ENCODE results near the gene SPG7.

Gene SPG7

GRCh38 chr16:89602952-89603590 lies 94.9 kb downstream of the SPG7 start:
- Histone ChIP-seq H3F3A (ENCODE audit: insufficient read depth, low read length) (no peaks in the 10 kb centered on the region), H3K4me2 (ENCODE audit: low read depth, low read length) (no peak overlapping the region), H3K9ac (ENCODE audit: low read length) (no peak overlapping the region), H3K79me2 (ENCODE audit: low read length) (no peaks in the 10 kb centered on the region), H3K27ac (ENCODE audit: low read length) (no peak overlapping the region), H2AFZ (ENCODE audit: low read length) (no peak overlapping the region), H3K4me1 (ENCODE audit: low read length) (no peaks in the 10 kb centered on the region), H3K9me3 (replicated peaks; ENCODE audit: insufficient read depth, low read length) (no peaks in the 10 kb centered on the region), H3K4me3 (ENCODE audit: low read length) (no peak overlapping the region), H4K20me1 (ENCODE audit: insufficient read depth, low read length) (no peaks in the 10 kb centered on the region), H3K27me3 (replicated peaks; ENCODE audit: insufficient read depth, low read length) (no peaks in the 10 kb centered on the region), H3K36me3 (replicated peaks; ENCODE audit: insufficient read depth, low read length) (no peaks in the 10 kb centered on the region), H3K9me2 (replicated peaks; ENCODE audit: insufficient read depth, low read length) (no peaks in the 10 kb centered on the region)
- DNase-seq: no peak
- TF ChIP-seq EZH2phosphoT487 (IDR thresholded peaks at IDR 0.05; ENCODE audit: low read length) (no peak), CTCF (IDR thresholded peaks at IDR 0.05; ENCODE audit: low read length) (no peak), EZH2 (optimal IDR thresholded peaks at IDR 0.05; ENCODE audit: low read depth, low read length) (no peak)

GRCh38 chr16:89604764-89605163 lies 96.6 kb downstream of the SPG7 start:
- no peak overlapping the region for H3K9ac ChIP-seq (ENCODE audit: low read length)
- TF ChIP-seq EZH2 (optimal IDR thresholded peaks at IDR 0.05; ENCODE audit: low read depth, low read length) (no peak), EZH2phosphoT487 (IDR thresholded peaks at IDR 0.05; ENCODE audit: low read length) (no peak), CTCF (IDR thresholded peaks at IDR 0.05; ENCODE audit: low read length) (no peak)
- no peaks in the 10 kb centered on the region for H4K20me1 ChIP-seq (ENCODE audit: insufficient read depth, low read length)
- no peaks in the 10 kb centered on the region for H3K9me2 ChIP-seq (replicated peaks; ENCODE audit: insufficient read depth, low read length)
- DNase-seq: no peak
- H3K4me3 ChIP-seq (ENCODE audit: low read length): no peak overlapping the region
- H3K4me1 ChIP-seq (ENCODE audit: low read length): no peaks in the 10 kb centered on the region
- no peaks in the 10 kb centered on the region for H3K36me3 ChIP-seq (replicated peaks; ENCODE audit: insufficient read depth, low read length)
- no peaks in the 10 kb centered on the region for H3K79me2 ChIP-seq (ENCODE audit: low read length)
- H3K4me2 ChIP-seq (ENCODE audit: low read depth, low read length): no peak overlapping the region
- no peak overlapping the region for H3K27ac ChIP-seq (ENCODE audit: low read length)
- no peak overlapping the region for H2AFZ ChIP-seq (ENCODE audit: low read length)
- H3F3A ChIP-seq (ENCODE audit: insufficient read depth, low read length): no peaks in the 10 kb centered on the region
- no peaks in the 10 kb centered on the region for H3K27me3 ChIP-seq (replicated peaks; ENCODE audit: insufficient read depth, low read length)
- no peaks in the 10 kb centered on the region for H3K9me3 ChIP-seq (replicated peaks; ENCODE audit: insufficient read depth, low read length)

GRCh38 chr16:89605186-89605970 lies 97.2 kb downstream of the SPG7 start:
- H2AFZ ChIP-seq (ENCODE audit: low read length): no peak overlapping the region
- H3K36me3 ChIP-seq (replicated peaks; ENCODE audit: insufficient read depth, low read length): no peaks in the 10 kb centered on the region
- no peaks in the 10 kb centered on the region for H3K9me3 ChIP-seq (replicated peaks; ENCODE audit: insufficient read depth, low read length)
- H3F3A ChIP-seq (ENCODE audit: insufficient read depth, low read length): no peaks in the 10 kb centered on the region
- H3K9ac ChIP-seq (ENCODE audit: low read length): no peak overlapping the region
- no peaks in the 10 kb centered on the region for H3K27me3 ChIP-seq (replicated peaks; ENCODE audit: insufficient read depth, low read length)
- no peaks in the 10 kb centered on the region for H4K20me1 ChIP-seq (ENCODE audit: insufficient read depth, low read length)
- TF ChIP-seq EZH2 (optimal IDR thresholded peaks at IDR 0.05; ENCODE audit: low read depth, low read length): no peak
- TF ChIP-seq EZH2phosphoT487 (IDR thresholded peaks at IDR 0.05; ENCODE audit: low read length): no peak
- TF ChIP-seq CTCF (IDR thresholded peaks at IDR 0.05; ENCODE audit: low read length): no peak
- DNase-seq: no peak
- no peaks in the 10 kb centered on the region for H3K79me2 ChIP-seq (ENCODE audit: low read length)
- no peaks in the 10 kb centered on the region for H3K9me2 ChIP-seq (replicated peaks; ENCODE audit: insufficient read depth, low read length)
- H3K27ac ChIP-seq (ENCODE audit: low read length): no peak overlapping the region
- H3K4me3 ChIP-seq (ENCODE audit: low read length): no peak overlapping the region
- no peaks in the 10 kb centered on the region for H3K4me1 ChIP-seq (ENCODE audit: low read length)
- H3K4me2 ChIP-seq (ENCODE audit: low read depth, low read length): no peak overlapping the region

Data from MM.1S (cell line).